Heart left ventricle (tissue), 16 donors: ENCODE data around the gene ALK. TPM values are rescaled to one million over a fixed set of nuclear protein-coding genes. Genes with fewer than 3 reads are reported as not detected.

Experiments
- ATAC-seq, 4 donors: fragments of 200-7000 bp; cut with Tn5 transposase; one replicate each; pipeline ENCODE4 v1.9.1; 2020 to 2022; ENCODE audit warnings: moderate library complexity in 4 of 4, mild to moderate bottlenecking in 3 of 4, moderate number of reproducible peaks in 1 of 4
- DNase-seq, 5 donors: peaks; one replicate each; pipeline ENCODE4 v3.0.0-alpha.2; 2020
- H3K27ac ChIP-seq, 12 donors: fragments of 200-600 bp; sonication (generic) in 4 of 12; one replicate each; pipeline versions ENCODE4 v1.5.0 to v1.8.0; 2016 to 2022; ENCODE audit warnings: mild to moderate bottlenecking in 2 of 12
- H3K27me3 ChIP-seq, 9 donors: fragments of 200-600 bp; sonication (generic) in 2 of 9; one replicate each; pipeline versions ENCODE4 v1.5.1 to v1.8.0; 2016 to 2022; ENCODE audit warnings: mild to moderate bottlenecking in 3 of 9
- H3K36me3 ChIP-seq, 9 donors: fragments of 200-600 bp; sonication (generic) in 2 of 9; one replicate each; pipeline versions ENCODE4 v1.5.0 to v1.8.0; 2018 to 2022; ENCODE audit warnings: mild to moderate bottlenecking in 2 of 9
- H3K4me1 ChIP-seq, 12 donors: fragments of 200-600 bp; sonication (generic) in 4 of 12; one replicate each; pipeline versions ENCODE4 v1.5.0 to v1.8.0; 2016 to 2022; ENCODE audit warnings: mild to moderate bottlenecking in 3 of 12
- H3K4me3 ChIP-seq, 12 donors: fragments of 200-600 bp; sonication (generic) in 4 of 12; one replicate each; pipeline versions ENCODE4 v1.5.0 to v1.8.0; 2017 to 2022; ENCODE audit warnings: mild to moderate bottlenecking in 9 of 12, moderate library complexity in 4 of 12
- H3K9me3 ChIP-seq, 12 donors: fragments of 200-600 bp; sonication (generic) in 4 of 12; one replicate each; pipeline versions ENCODE4 v1.5.0 to v1.8.0; 2016 to 2022; ENCODE audit warnings: mild to moderate bottlenecking in 1 of 12
- CTCF ChIP-seq, 12 donors: fragments of 200-600 bp; sonication (generic) in 4 of 12; IDR thresholded peaks; one replicate each; pipeline versions ENCODE4 v1.5.0 to v1.8.0; 2018 to 2022; ENCODE audit warnings: antibody characterized with exemption in 12 of 12, mild to moderate bottlenecking in 5 of 12
- POLR2A ChIP-seq, 2 donors: fragments of 450-650 bp; IDR thresholded peaks; one replicate each; pipeline ENCODE4 v1.6.1; 2017; ENCODE audit warnings: antibody characterized with exemption in 2 of 2, mild to moderate bottlenecking in 2 of 2, moderate library complexity in 2 of 2
- WGBS, 4 donors: extraction: QIAGEN DNeasy Blood & Tissue Kit in 2 of 4; methylation state at CpG; one replicate each; pipeline versions ENCODE4 v1.1.5 to v1.1.7; 2013 to 2018; 5-methylcytosine and 5-hydroxymethylcytosine counted together
- intact Hi-C, 10 donors: fragments of 100-400 bp; cut with DNase I; formaldehyde crosslinking; loops; one replicate each; pipeline versions ENCODE4 v1.11.1 to v1.14.2; 2022
- polyA plus RNA-seq, 2 donors: library from polyadenylated mRNA; stranded (reverse); fragments of 200-250 nt; gene quantifications; one replicate each; pipeline ENCODE4 v1.2.3, GENCODE V29; 2013
- total RNA-seq, 9 donors: library from RNA; depleted of rRNA in 2 of 9; stranded (reverse); fragments of >200 nt in 2 of 9; fragmentation: NEBNext Ultra II Directional in 3 of 9; extraction: Animal tissue kit (Norgen Biotek cat#: 25700) in 3 of 9; gene quantifications; one replicate each; pipeline versions ENCODE4 v1.1.0 to v1.2.4, GENCODE V29; 2016 to 2023
- donor health status: ischemic (EF 13 %, LVEDD 7.1; RV severe dilation, severe dysfunction).
- donor health status: healthy with polysubstance abuse.
- donor health status: DM: no; HTN: yes; CAD: no.
- donor health status: DM: no; HTN: no; CAD: no.
- donor health status: ischemic (EF 25% LVEDD 6.9; RV normal size, moderate dysfunction).
- donor health status: ischemic (EF 25% LVEDD 5.7; RV mildly dilated, moderate dysfunction).
- donor health status: healthy.
- donor health status: DM: yes; HTN: yes; CAD: no.
- donor health status: ischemic (EF 35%, LVEDD 5.7; RV mildly dilated, moderate dysfunction).
- donor health status: nonischemic (EF 11% LVEDD 7.7; RV severe dilation, severe dysfunction).
- donor health status: DM: yes; HTN: yes; CAD: no.
- donor health status: PGD.
- donor health status: ischemic (EF 29% LVEDD 5.4; RV normal size, mild dysfunction).
- donor health status: nonischemic (EF 23%, LVEDD 6.1; RV moderate dilation, normal function).

Gene ALK
- total and polyA plus RNA-seq, 11 donors: 0.05 to 0.50 (median 0.13) TPM; not detected in 5

GRCh38 chr2:29157131-29157530 lies 764.3 kb downstream of the ALK start:
- H3K27ac ChIP-seq: no peak overlapping the region
- H3K4me3 ChIP-seq: no peak overlapping the region
- intact Hi-C loops: no loop called here

GRCh38 chr2:29155578-29155977 lies 765.8 kb downstream of the ALK start:
- Histone ChIP-seq H3K4me3 (no peak overlapping the region), H3K9me3 (no peaks in the 10 kb centered on the region), H3K4me1 (no peaks in the 10 kb centered on the region), H3K27ac (no peak overlapping the region), H3K27me3 (no peaks in the 10 kb centered on the region), H3K36me3 (peaks cover 0 to 89% (median 70%) of the 10 kb centered on the region in 9 donors)
- no peak for DNase-seq
- intact Hi-C loops: no loop called here
- ATAC-seq: no peak
- 48 to 66% (median 59%) methylated on average over 2 of the region's 2 CpGs for WGBS, 4 donors
- TF ChIP-seq POLR2A (IDR thresholded peaks at IDR 0.05): no peak
- no peak for TF ChIP-seq CTCF (IDR thresholded peaks at IDR 0.05)

More at GRCh38 chr2:29157131-29157530, 764.3 kb downstream of the ALK start:
- 50 to 52% (median 51%) methylated on average over 4 of the region's 4 CpGs for WGBS, 4 donors
- no peaks in the 10 kb centered on the region for H3K27me3 ChIP-seq
- no peak for ATAC-seq
- DNase-seq: no peak
- TF ChIP-seq CTCF (IDR thresholded peaks at IDR 0.05) (no peak), POLR2A (IDR thresholded peaks at IDR 0.05) (no peak)
- peaks cover 0 to 99% (median 71%) of the 10 kb centered on the region in 9 donors for H3K36me3 ChIP-seq
- no peaks in the 10 kb centered on the region for H3K4me1 ChIP-seq
- no peaks in the 10 kb centered on the region for H3K9me3 ChIP-seq

- ATAC-seq: no peak
- no peaks in the 10 kb centered on the region for H3K27me3 ChIP-seq
- TF ChIP-seq POLR2A (IDR thresholded peaks at IDR 0.05) (no peak), CTCF (IDR thresholded peaks at IDR 0.05) (no peak)
- no peak overlapping the region for H3K27ac ChIP-seq
- peaks cover 0 to 79% (median 69%) of the 10 kb centered on the region in 9 donors for H3K36me3 ChIP-seq
- H3K4me1 ChIP-seq: no peaks in the 10 kb centered on the region
- WGBS, 4 donors: 79 to 100% (median 98%) methylated on average over 2 of the region's 2 CpGs
- H3K9me3 ChIP-seq: no peaks in the 10 kb centered on the region
- no peak for DNase-seq
- intact Hi-C loops: no loop called here
- no peak overlapping the region for H3K4me3 ChIP-seq
Observed at GRCh38 chr2:29154610-29155009, 766.8 kb downstream of the ALK start.

GRCh38 chr2:29147963-29148362 lies 773.4 kb downstream of the ALK start:
- Histone ChIP-seq H3K27ac (no peak overlapping the region), H3K27me3 (no peaks in the 10 kb centered on the region), H3K4me1 (no peaks in the 10 kb centered on the region), H3K36me3 (peaks cover 0 to 53% (median 32%) of the 10 kb centered on the region in 9 donors), H3K4me3 (no peak overlapping the region), H3K9me3 (no peaks in the 10 kb centered on the region)
- 54 to 77% (median 72%) methylated on average over 3 of the region's 3 CpGs for WGBS, 4 donors
- no peak for ATAC-seq
- DNase-seq: no peak
- intact Hi-C loops: no loop called here
- TF ChIP-seq CTCF (IDR thresholded peaks at IDR 0.05): no peak
- no peak for TF ChIP-seq POLR2A (IDR thresholded peaks at IDR 0.05)
